Suppressor macrophage treated with lipopolysaccharide for 4 hours (primary cell): ENCODE measurements around the gene LCN9.
"Not testable (repeated sequence)": the region's sequence is repeated elsewhere in the genome, so short reads cannot be mapped to it uniquely, and the experiment has no call there.

Source experiments
- DNase-seq: peaks from one replicate; pipeline ENCODE4 v3.0.0-alpha.2; 2020

Gene LCN9

GRCh38 chr9:135648494-135649410 is 14.4 kb upstream of the LCN9 start:
- DNase-seq: no peak

DNA sequence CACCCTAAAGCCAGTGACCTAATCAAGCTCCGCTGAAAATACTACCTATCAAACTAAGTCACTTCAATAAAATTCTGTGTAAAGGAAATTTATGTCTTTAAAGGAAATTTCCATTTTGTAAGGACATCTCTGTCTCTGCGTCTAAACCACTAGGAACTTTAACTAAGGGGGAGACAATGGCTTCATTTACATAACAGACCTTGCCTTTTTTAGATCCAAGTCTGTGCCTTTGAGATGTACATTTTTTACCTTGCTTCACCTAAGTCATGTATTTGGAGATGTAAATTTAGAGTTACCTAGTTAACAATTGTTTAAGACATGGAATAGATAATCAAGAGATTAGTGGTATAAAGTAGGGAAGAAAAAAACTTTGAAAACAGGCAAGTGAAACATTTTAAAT is 13.6 kb upstream of the LCN9 start:
- no peak for DNase-seq

DNA sequence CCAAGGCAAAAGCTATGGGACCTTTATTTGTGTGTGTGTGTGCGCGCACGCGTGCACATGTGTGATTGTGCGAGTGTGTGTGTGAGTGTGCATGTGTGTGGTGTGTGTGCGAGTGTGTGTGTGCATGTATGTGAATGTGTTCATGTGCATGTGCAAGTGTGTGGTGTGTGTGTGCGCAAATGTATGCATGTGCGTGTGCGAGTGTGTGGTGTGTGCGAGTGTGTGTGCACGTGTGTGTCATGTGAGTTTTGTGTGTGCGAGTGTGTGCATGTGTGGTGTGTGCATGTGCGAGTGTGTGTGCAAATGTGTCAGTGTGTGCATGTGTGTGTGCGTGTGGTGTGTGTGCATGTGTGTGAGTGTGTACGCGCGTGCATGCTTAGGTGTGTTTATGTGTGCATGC is 12.7 kb upstream of the LCN9 start:
- DNase-seq: no peak

GRCh38 chr9:135655317-135655716 is 7.8 kb upstream of the LCN9 start:
- no peak for DNase-seq

GRCh38 chr9:135657416-135657815 is 5.7 kb upstream of the LCN9 start:
- no peak for DNase-seq

GRCh38 chr9:135659252-135659651 is 3.9 kb upstream of the LCN9 start:
- DNase-seq: no peak

GRCh38 chr9:135660407-135660806 is 2.7 kb upstream of the LCN9 start:
- DNase-seq: no peak

DNA sequence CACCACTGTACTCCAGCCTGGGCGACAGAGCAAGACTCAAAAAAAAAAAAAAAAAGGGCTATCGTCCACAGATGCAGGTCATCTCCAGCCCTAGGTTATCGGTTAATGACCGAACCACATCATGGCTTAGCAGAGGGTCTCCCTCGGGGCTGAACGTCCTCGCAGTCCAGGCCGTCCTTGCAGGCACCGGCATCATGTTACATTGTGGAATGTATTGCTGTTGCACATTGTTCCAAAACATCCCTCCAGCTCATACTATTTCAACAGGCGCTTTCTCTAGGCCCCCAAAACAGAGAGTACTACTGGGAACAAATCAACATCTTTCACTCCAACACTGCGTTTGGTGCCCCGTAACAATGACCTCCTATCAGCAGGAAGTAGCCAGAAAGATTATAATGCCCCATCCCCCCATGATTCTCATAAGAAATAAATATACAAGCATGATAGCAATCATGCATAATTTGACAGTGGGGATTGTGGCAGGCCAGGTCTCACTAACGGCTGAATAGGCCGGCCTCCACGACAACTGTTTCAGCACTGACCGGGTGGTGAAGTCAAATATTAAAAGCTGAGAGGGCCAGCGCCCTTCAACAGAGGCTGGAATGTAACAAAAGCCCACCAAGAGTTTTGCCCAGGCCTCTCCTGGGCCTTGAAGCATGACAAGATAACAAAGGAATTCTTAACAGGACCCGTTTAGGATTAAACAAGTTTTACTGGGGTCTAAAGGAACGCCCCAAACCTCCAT is 1.1 kb upstream of the LCN9 start:
- no peak for DNase-seq

DNA sequence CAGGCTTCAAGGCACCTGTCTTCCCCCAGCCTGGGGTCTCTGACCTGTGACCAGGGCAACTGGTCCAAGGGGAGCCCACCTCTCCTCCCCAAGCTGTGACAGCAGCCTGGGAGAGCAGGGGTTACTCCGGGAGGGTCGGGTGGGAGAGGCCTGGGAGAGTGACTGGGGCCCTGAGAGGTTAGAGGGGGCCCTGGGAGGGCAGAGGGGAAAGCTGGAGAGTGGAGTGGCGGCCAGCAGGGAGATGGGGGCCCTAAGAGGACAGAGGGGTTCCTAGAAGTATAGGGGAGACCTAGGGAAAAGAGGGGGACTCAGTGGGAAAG is 302 bp downstream of the LCN9 start:
- DNase-seq: no peak

- DNase-seq: no peak
Observed at GRCh38 chr9:135663857-135664256, 748 bp downstream of the LCN9 start.

DNA sequence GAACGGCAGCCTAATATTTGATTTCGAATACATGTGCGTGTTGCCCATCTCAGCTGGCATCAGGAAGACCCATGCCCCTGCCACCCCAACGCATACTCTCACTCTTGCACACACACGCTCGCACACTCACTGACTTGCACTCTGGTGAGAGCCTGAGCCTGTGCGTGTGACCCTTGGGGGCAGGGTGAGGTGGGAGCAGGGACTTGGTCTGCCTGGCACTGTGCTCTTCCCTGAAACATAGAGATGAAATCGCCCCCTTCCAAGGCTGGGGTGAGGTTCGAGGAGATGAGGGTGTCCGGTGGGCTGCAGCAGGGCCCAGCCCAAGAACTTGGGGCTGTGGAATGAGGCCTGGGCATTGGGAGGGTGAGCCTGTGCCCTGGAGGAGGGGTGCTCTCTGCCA is 1.2 kb downstream of the LCN9 start:
- no peak for DNase-seq

- DNase-seq: no peak
Observed at GRCh38 chr9:135664801-135665794, 2.0 kb downstream of the LCN9 start.

DNA sequence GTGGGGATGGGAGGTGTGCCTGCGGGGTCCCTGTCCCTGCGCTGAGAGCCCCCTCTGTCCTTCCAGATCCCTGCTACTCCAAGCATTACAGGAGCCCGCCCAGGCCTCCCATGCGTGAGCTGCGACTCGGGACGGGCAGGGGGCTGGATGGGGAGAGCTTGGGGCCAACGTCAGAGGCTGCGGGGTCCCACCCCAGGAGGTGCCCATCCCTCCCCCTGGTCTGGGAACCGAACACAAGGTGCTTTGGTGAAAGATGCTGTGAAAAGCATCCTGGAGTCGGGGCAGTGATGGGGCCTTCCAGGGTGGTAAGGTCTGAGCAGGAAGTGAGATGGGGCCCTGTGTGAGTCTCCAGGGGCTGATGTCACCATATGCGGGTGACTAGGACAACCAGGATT is 2.7 kb downstream of the LCN9 start:
- no peak for DNase-seq

- DNase-seq: no peak
Observed at GRCh38 chr9:135666534-135667462, 3.7 kb downstream of the LCN9 start.

GRCh38 chr9:135667463-135668001 is 4.4 kb downstream of the LCN9 start:
- DNase-seq: no peak

GRCh38 chr9:135669018-135669417 is 5.9 kb downstream of the LCN9 start:
- DNase-seq: not testable (repeated sequence)

DNA sequence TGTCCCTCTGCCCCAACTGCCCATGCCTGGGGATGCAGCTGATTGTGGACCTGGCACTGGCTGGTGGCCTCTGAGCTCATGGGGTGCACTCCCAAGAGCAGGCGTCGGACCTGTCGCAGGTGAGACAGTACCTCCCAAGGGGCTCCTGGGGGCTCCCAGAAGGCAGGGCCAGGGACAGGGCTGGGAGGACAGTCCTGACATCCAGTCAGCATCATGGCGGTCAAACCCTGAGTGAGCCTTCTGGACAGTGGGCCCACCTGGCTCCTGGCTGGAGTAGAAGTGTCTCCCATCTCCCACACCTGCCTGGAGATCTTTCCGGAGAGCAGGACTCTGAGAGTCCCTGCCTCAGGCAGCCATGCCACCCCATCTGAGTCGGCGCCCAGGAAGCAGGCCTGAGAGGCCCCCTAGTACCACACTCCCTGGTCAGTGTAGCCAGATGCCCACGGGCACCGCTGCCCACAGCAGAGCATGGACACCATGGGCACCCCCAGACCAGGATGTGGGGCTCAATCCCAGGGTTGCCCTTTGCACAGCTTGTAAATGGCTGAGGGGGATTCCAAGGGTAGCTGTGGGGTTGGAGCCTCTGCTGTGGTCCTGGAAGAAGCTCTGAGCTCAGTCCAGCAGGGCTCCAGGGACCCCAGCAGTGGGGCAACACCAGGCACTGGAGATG is 6.6 kb downstream of the LCN9 start:
- DNase-seq: no peak

GRCh38 chr9:135670721-135671590 is 7.8 kb downstream of the LCN9 start:
- DNase-seq: no peak

- no peak for DNase-seq
Observed at GRCh38 chr9:135671591-135672041, 8.5 kb downstream of the LCN9 start.

DNA sequence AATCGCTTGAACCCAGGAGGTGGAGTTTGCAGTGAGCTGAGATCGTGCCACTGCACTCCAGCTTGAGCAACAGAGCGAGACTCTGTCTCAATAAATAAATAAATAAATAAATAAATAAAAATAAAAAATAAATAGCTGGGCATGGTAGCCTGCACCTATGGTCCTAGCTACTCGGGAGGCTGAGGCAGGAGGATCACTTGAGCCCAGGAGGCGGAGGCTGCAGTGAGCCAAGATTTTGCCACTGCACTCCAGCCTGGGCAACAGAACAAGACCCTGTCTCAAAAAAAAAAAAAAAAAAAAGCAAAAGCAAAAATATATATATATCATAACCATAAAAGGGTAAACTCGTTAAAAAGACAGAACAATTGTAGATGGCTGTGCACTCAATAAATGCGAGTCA is 9.7 kb downstream of the LCN9 start:
- not testable (repeated sequence) for DNase-seq
